IMR-90 (cell line): ENCODE measurements around the gene SLC35C1. TPM values are rescaled to one million over a fixed set of nuclear protein-coding genes. Genes with fewer than 3 reads are reported as not detected.

Source experiments
- ATAC-seq: fragments of 200-7000 bp; cut with Tn5 transposase; 2 replicates; pipeline ENCODE4 v1.9.1; 2020; ENCODE audit warnings: low read depth, mild to moderate bottlenecking, moderate library complexity
- BruUV-seq: library from RNA; stranded (reverse); fragments of 400-500 nt; replicated peaks from 2 replicates; lab custom pipeline; 2021; lab: Mats Ljungman, UMichigan
- CTCF ChIA-PET: fragments of 300-600 bp; formaldehyde crosslinking; extraction: SDS; loops from one replicate; lab custom pipeline; 2021; ENCODE audit warnings: antibody characterized with exemption; lab: Yijun Ruan, JAX
- POLR2A ChIA-PET: fragments of 300-600 bp; sonication (Branson Sonifier 250); formaldehyde crosslinking; loops from one replicate; lab custom pipeline; 2022; ENCODE audit warnings: antibody characterized with exemption; ENCODE audit not compliant: unreplicated experiment; lab: Charles Lee
- DNase-seq: peaks from one replicate; pipeline ENCODE4 v3.0.0; 2013
- H2AFZ ChIP-seq: replicated peaks from 2 replicates; pipeline ENCODE3; 2013; ENCODE audit warnings: low read length, mild to moderate bottlenecking; ENCODE audit not compliant: poor library complexity
- H2AK5ac ChIP-seq: 2 replicates; pipeline ENCODE4 v1.6.1; 2013; ENCODE audit warnings: low read depth, low read length, inconsistent platforms
- H2AK9ac ChIP-seq: replicated peaks from 2 replicates; pipeline ENCODE3; 2013; ENCODE audit warnings: mild to moderate bottlenecking, low read depth, low read length, moderate library complexity; ENCODE audit not compliant: poor library complexity
- H2BK120ac ChIP-seq: 2 replicates; pipeline ENCODE4 v1.6.1; 2013; ENCODE audit warnings: low read depth, low read length, inconsistent platforms
- H2BK15ac ChIP-seq: 3 replicates; pipeline ENCODE4 v1.6.1; 2013; ENCODE audit warnings: low read depth, low read length, inconsistent platforms
- H2BK20ac ChIP-seq: 2 replicates; pipeline ENCODE4 v1.6.1; 2013; ENCODE audit warnings: low read depth, mild to moderate bottlenecking, inconsistent platforms, low read length, moderate library complexity
- H2BK5ac ChIP-seq: 2 replicates; pipeline ENCODE4 v1.6.1; 2013; ENCODE audit warnings: mild to moderate bottlenecking, low read depth, low read length, inconsistent platforms; ENCODE audit not compliant: poor library complexity, severe bottlenecking
- H3K14ac ChIP-seq: replicated peaks from 2 replicates; pipeline ENCODE4 v1.6.1; 2013; ENCODE audit warnings: low read depth, low read length, inconsistent platforms
- H3K18ac ChIP-seq: 2 replicates; pipeline ENCODE4 v1.6.1; 2013; ENCODE audit warnings: low read depth, low read length, control low read depth
- H3K23ac ChIP-seq: 2 replicates; pipeline ENCODE4 v1.6.1; 2013; ENCODE audit warnings: low read depth, low read length, inconsistent platforms
- H3K27ac ChIP-seq: 2 replicates; pipeline ENCODE4 v1.5.1; 2013; ENCODE audit warnings: mild to moderate bottlenecking, control low read depth, low read length; ENCODE audit not compliant: insufficient read depth
- H3K27me3 ChIP-seq: 2 replicates; pipeline ENCODE4 v1.6.1; 2013; ENCODE audit warnings: low read length; ENCODE audit not compliant: control insufficient read depth, insufficient read depth
- H3K36me3 ChIP-seq: 2 replicates; pipeline ENCODE4 v1.6.1; 2013; ENCODE audit warnings: low read length, mixed read lengths; ENCODE audit not compliant: control insufficient read depth, insufficient read depth
- H3K4ac ChIP-seq: 2 replicates; pipeline ENCODE4 v1.6.1; 2013; ENCODE audit warnings: low read depth, low read length, inconsistent platforms
- H3K4me1 ChIP-seq: 2 replicates; pipeline ENCODE4 v1.6.1; 2013; ENCODE audit warnings: low read length, mixed read lengths; ENCODE audit not compliant: control insufficient read depth, insufficient read depth
- H3K4me2 ChIP-seq: 2 replicates; pipeline ENCODE4 v1.6.1; 2013; ENCODE audit warnings: low read depth, mild to moderate bottlenecking, control low read depth, low read length, moderate library complexity
- H3K4me3 ChIP-seq: 2 replicates; pipeline ENCODE4 v1.5.1; 2013; ENCODE audit warnings: low read depth, mild to moderate bottlenecking, control low read depth, low read length, moderate library complexity; ENCODE audit not compliant: insufficient read depth
- H3K56ac ChIP-seq: 2 replicates; pipeline ENCODE4 v1.6.1; 2013; ENCODE audit warnings: low read length, inconsistent platforms; ENCODE audit not compliant: insufficient read depth; ENCODE audit errors: extremely low read depth
- H3K79me1 ChIP-seq, 2 experiments: 2 replicates each; pipeline ENCODE4 v1.6.1; 2013; ENCODE audit warnings: low read length in 2 of 2, inconsistent platforms in 1 of 2, low read depth in 1 of 2
- H3K9ac ChIP-seq: 2 replicates; pipeline ENCODE4 v1.6.1; 2013; ENCODE audit warnings: low read depth, low read length, control low read depth
- H3K9me1 ChIP-seq: 2 replicates; pipeline ENCODE4 v1.6.1; 2013; ENCODE audit warnings: low read length, inconsistent platforms; ENCODE audit not compliant: insufficient read depth
- H3K9me3 ChIP-seq: 2 replicates; pipeline ENCODE4 v1.6.1; 2013; ENCODE audit warnings: low read length; ENCODE audit not compliant: control insufficient read depth, insufficient read depth
- H4K20me1 ChIP-seq: 2 replicates; pipeline ENCODE4 v1.6.1; 2013; ENCODE audit warnings: low read length, inconsistent platforms; ENCODE audit not compliant: insufficient read depth
- H4K5ac ChIP-seq: 2 replicates; pipeline ENCODE4 v1.6.1; 2013; ENCODE audit warnings: mild to moderate bottlenecking, low read depth, low read length, control low read depth
- H4K8ac ChIP-seq, 2 experiments: 2 replicates each; pipeline ENCODE4 v1.6.1; 2013; ENCODE audit warnings: low read depth in 2 of 2, low read length in 2 of 2, control low read depth in 1 of 2, inconsistent platforms in 1 of 2
- H4K91ac ChIP-seq: 2 replicates; pipeline ENCODE4 v1.6.1; 2013; ENCODE audit warnings: low read depth, low read length, inconsistent platforms; ENCODE audit not compliant: insufficient read depth
- MAFK ChIP-seq: IDR thresholded peaks from 2 replicates; pipeline ENCODE4 v1.6.1; 2012; ENCODE audit warnings: low read depth, low read length, improper control_type of control experiment
- MAZ ChIP-seq: IDR thresholded peaks from 2 replicates; pipeline ENCODE4 v1.6.1; 2012; ENCODE audit warnings: low read depth, mild to moderate bottlenecking, low read length, improper control_type of control experiment, moderate library complexity, borderline replicate concordance
- MXI1 ChIP-seq: IDR thresholded peaks from 2 replicates; pipeline ENCODE4 v1.6.1; 2012; ENCODE audit warnings: low read depth, mild to moderate bottlenecking, low read length, moderate library complexity, borderline replicate concordance
- SMC3 ChIP-seq: fragments of 150-350 bp; IDR thresholded peaks from 2 replicates; pipeline ENCODE4 v1.6.1; 2016; ENCODE audit warnings: low read depth, mild to moderate bottlenecking, antibody characterized with exemption, low read length, moderate library complexity
- WGBS, 2 experiments: methylation state at CpG; one replicate each; pipeline versions ENCODE4 v1.1.5 to v1.1.7; 2013; ENCODE audit warnings: missing lambda C conversion rate in 2 of 2; ENCODE audit not compliant: insufficient read length in 1 of 2; ENCODE audit errors: extremely low coverage in 2 of 2; 5-methylcytosine and 5-hydroxymethylcytosine counted together
- dilution Hi-C: fragments of 300-500 bp; cut with HindIII; formaldehyde crosslinking; loops from one replicate; pipeline ENCODE4 v1.14.3; 2018; ENCODE audit warnings: low sequenced_read_pairs; ENCODE audit not compliant: unreplicated experiment
- in situ Hi-C: fragments of 300-500 bp; cut with MboI; formaldehyde crosslinking; loops from 3 replicates; pipeline ENCODE4 v1.14.3; 2019; ENCODE audit warnings: low sequenced_read_pairs, inconsistent platforms, mixed read lengths
- intact Hi-C: fragments of 100-400 bp; cut with micrococcal nuclease; formaldehyde crosslinking; loops from 2 replicates; pipeline ENCODE4 v1.10.0; 2022
- polyA plus RNA-seq, 3 experiments: library from polyadenylated mRNA; depleted of rRNA; stranded (reverse); fragments of >200 nt; gene quantifications; 2 replicates each; pipeline ENCODE4 v1.2.3, GENCODE V29; 2012; ENCODE audit warnings: low replicate concordance in 1 of 3
- total RNA-seq: library from RNA; depleted of rRNA; stranded (reverse); fragments of >200 nt; gene quantifications from 2 replicates; pipeline ENCODE4 v1.2.3, GENCODE V29; 2012
- TF ChIP-seq, protein P1 (sequence below): fragments of 150-350 bp; IDR thresholded peaks from 2 replicates; pipeline ENCODE4 v1.6.1; 2016; ENCODE audit warnings: low read depth, mild to moderate bottlenecking, low read length, moderate library complexity, borderline replicate concordance

The SLC35C1 gene
- total and polyA plus RNA-seq, 2 of the 4 experiments (the other 2 are of a cell fraction), result 4.3 to 27.1 TPM

- TF ChIP-seq MAFK, result no peak
Measured at GRCh38 chr11:45844822-45845578, 40.1 kb downstream of the SLC35C1 start (continued).

- WGBS, 2 experiments, result no CpG with 5 or more reads among the region's 4 CpGs
- Histone ChIP-seq H4K20me1 (peaks cover 22% of the 10 kb centered on the region), H3K9me1 (peaks cover 10% of the 10 kb centered on the region), H4K5ac (no peak overlapping the region), H2BK5ac (no peak overlapping the region), H3K14ac (no peak overlapping the region), H3K36me3 (no peaks in the 10 kb centered on the region), H3K4me3 (no peak overlapping the region), H2AFZ (no peak overlapping the region), H3K23ac (no peak overlapping the region), H3K56ac (no peak overlapping the region), H2BK15ac (no peak overlapping the region), H3K79me1 (peaks cover 9 to 34% of the 10 kb centered on the region in 2 experiments), H4K8ac (no peak overlapping the region), H3K4ac (no peak overlapping the region), H3K4me2 (no peak overlapping the region), H3K18ac (no peak overlapping the region), H3K4me1 (peaks cover 8% of the 10 kb centered on the region), H2BK120ac (no peak overlapping the region), H3K27me3 (peaks cover 2% of the 10 kb centered on the region), H4K91ac (no peak overlapping the region), H3K9me3 (no peaks in the 10 kb centered on the region), H3K27ac (no peak overlapping the region), H3K9ac (no peak overlapping the region), H2AK9ac (no peak overlapping the region), H2BK20ac (no peak overlapping the region), H2AK5ac (no peak overlapping the region)
- POLR2A ChIA-PET, result no interaction called here
- intact Hi-C loops (loop anchor here (10.0 kb wide), 1 partner anchor 159 kb away; no protein-coding TSS in a partner anchor), in situ Hi-C loops (no loop called here), dilution Hi-C loops (no loop called here)
- no TSS peak for BruUV-seq
- CTCF ChIA-PET, result interaction anchor here (1.4 kb wide), 1 partner anchor 15 kb away, joined by 3 read pairs; no protein-coding TSS in a partner anchor
- no peak for ATAC-seq
- TF ChIP-seq, protein P1, sequence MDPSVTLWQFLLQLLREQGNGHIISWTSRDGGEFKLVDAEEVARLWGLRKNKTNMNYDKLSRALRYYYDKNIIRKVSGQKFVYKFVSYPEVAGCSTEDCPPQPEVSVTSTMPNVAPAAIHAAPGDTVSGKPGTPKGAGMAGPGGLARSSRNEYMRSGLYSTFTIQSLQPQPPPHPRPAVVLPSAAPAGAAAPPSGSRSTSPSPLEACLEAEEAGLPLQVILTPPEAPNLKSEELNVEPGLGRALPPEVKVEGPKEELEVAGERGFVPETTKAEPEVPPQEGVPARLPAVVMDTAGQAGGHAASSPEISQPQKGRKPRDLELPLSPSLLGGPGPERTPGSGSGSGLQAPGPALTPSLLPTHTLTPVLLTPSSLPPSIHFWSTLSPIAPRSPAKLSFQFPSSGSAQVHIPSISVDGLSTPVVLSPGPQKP, result no peak
- TF ChIP-seq SMC3 (no peak), MAZ (no peak), MXI1 (no peak)
- DNase-seq, result no peak
Measured at GRCh38 chr11:45846174-45846675, 41.3 kb downstream of the SLC35C1 start.
